Thyroid gland (tissue), 4 donors: ENCODE measurements around the gene KCNK13.

Source experiments
- POLR2A ChIP-seq, 2 donors: fragments of 450-650 bp; IDR thresholded peaks; one replicate each; pipeline ENCODE4 v1.6.1; 2017; ENCODE audit warnings: antibody characterized with exemption in 2 of 2, mild to moderate bottlenecking in 2 of 2, moderate library complexity in 1 of 2
- TF ChIP-seq, protein P1 (sequence below), 6 experiments: fragments of 200-600 bp in 3 of 6; fragments of 450-650 bp in 3 of 6; sonication (generic) in 3 of 6; IDR thresholded peaks; one replicate each; pipeline ENCODE4 v1.5.1; 2016 to 2019; ENCODE audit warnings: antibody characterized with exemption in 6 of 6, mild to moderate bottlenecking in 2 of 6, inconsistent platforms in 1 of 6, moderate library complexity in 1 of 6

DNA sequence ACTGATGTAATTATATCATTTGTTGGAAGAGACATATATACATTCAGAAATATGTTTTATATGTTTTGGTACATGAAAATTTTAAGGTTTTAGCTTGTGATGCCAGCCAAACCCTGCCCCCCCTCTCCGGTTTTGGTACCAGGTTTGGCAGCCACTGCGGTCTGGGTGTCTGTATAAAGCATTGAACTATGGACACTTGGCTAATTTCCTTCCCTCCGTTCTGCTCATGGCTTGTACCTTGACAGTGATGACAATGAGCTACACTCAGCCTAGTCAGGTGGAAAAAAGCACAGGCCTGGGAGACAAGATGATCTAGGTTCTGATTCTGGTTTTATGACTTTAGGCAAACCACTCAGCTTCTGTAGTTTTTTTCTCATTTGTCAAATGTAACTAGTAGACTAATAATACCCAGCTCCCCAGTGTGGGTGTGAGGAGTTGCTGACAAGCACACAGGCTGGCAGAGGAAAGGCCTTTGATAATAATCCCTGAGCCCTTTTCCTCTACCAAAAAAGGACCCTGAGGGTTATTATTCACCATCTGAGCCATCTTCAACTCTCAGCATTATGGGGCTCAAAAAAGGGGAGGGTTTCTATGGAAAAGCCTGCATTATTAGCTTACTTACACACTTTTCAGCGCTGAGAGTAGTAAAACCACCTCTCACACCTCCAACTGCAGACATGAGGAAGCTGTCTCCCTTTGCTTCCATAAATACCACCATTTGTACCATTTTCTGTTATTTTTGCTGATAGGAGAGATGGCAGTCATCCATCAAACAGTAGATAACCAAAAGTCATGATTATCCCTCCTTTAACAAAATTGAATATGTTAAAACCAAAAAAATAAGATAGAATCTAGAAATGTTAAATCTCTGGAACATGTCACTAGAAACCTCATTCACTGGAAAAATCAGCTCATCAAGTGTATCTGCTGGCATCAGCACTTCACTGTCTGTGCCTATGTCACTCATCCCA is 118.3 kb downstream of the KCNK13 start:
- TF ChIP-seq, protein P1, sequence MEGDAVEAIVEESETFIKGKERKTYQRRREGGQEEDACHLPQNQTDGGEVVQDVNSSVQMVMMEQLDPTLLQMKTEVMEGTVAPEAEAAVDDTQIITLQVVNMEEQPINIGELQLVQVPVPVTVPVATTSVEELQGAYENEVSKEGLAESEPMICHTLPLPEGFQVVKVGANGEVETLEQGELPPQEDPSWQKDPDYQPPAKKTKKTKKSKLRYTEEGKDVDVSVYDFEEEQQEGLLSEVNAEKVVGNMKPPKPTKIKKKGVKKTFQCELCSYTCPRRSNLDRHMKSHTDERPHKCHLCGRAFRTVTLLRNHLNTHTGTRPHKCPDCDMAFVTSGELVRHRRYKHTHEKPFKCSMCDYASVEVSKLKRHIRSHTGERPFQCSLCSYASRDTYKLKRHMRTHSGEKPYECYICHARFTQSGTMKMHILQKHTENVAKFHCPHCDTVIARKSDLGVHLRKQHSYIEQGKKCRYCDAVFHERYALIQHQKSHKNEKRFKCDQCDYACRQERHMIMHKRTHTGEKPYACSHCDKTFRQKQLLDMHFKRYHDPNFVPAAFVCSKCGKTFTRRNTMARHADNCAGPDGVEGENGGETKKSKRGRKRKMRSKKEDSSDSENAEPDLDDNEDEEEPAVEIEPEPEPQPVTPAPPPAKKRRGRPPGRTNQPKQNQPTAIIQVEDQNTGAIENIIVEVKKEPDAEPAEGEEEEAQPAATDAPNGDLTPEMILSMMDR (IDR thresholded peaks at IDR 0.05), result no peak
- no peak for TF ChIP-seq POLR2A (IDR thresholded peaks at IDR 0.05)
